HG03342 (cell line): ENCODE results near the gene UBE2C.
"Not testable (repeated sequence)": the region's sequence is repeated elsewhere in the genome, so short reads cannot be mapped to it uniquely, and the experiment has no call there.

Source experiments
- ATAC-seq: cut with Tn5 transposase; IDR thresholded peaks from one replicate; pipeline ENCODE4 v1.9.1; 2021; ENCODE audit warnings: mild to moderate bottlenecking, moderate library complexity; ENCODE audit not compliant: unreplicated experiment

Gene UBE2C

GRCh38 chr20:45797510-45797909 lies 14.9 kb upstream of the UBE2C start:
- not testable (repeated sequence) for ATAC-seq

GRCh38 chr20:45797955-45798354 lies 14.5 kb upstream of the UBE2C start:
- ATAC-seq: not testable (repeated sequence)

GRCh38 chr20:45798935-45799642 lies 13.4 kb upstream of the UBE2C start:
- no peak for ATAC-seq

- ATAC-seq: no peak
These were observed 10.6 kb upstream of the UBE2C start for GRCh38 chr20:45801851-45802250.

- no peak for ATAC-seq
These were observed 2.1 kb upstream of the UBE2C start for GRCh38 chr20:45810191-45810970.

GRCh38 chr20:45813006-45813340 lies 529 bp downstream of the UBE2C start:
- ATAC-seq: peak; percentile 2

GRCh38 chr20:45813489-45813888 lies 1.0 kb downstream of the UBE2C start:
- no peak for ATAC-seq

GRCh38 chr20:45814314-45814713 lies 1.9 kb downstream of the UBE2C start:
- no peak for ATAC-seq

GRCh38 chr20:45816951-45817350 lies 4.5 kb downstream of the UBE2C start:
- no peak for ATAC-seq

GRCh38 chr20:45817376-45818194 lies 5.1 kb downstream of the UBE2C start:
- no peak for ATAC-seq

- no peak for ATAC-seq
These were observed 5.8 kb downstream of the UBE2C start for GRCh38 chr20:45818239-45818638.

- no peak for ATAC-seq
These were observed 7.0 kb downstream of the UBE2C start for GRCh38 chr20:45819466-45819865.

GRCh38 chr20:45821947-45822346 lies 9.5 kb downstream of the UBE2C start:
- ATAC-seq: no peak

- no peak for ATAC-seq
These were observed 10.4 kb downstream of the UBE2C start for GRCh38 chr20:45822857-45823256.

- ATAC-seq: no peak
These were observed 11.7 kb downstream of the UBE2C start for GRCh38 chr20:45823949-45824835.

- ATAC-seq: no peak
These were observed 14.1 kb downstream of the UBE2C start for GRCh38 chr20:45826381-45827019.

GRCh38 chr20:45827030-45827652 lies 14.7 kb downstream of the UBE2C start, which contains the start of gene TNNC2:
Gene TNNC2, minus strand, starts transcription at chr20:45827312. Its CDS starts 64 bp downstream, at chr20:45827248.
- ATAC-seq: no peak

GRCh38 chr20:45827712-45828111 lies 15.3 kb downstream of the UBE2C start:
- ATAC-seq: no peak

- ATAC-seq: no peak
These were observed 16.1 kb downstream of the UBE2C start for GRCh38 chr20:45828589-45828988.
